Subcutaneous abdominal adipose tissue (tissue), 5 donors: Measurements from ENCODE around the gene CD8B.
"Not testable (repeated sequence)": the region's sequence is repeated elsewhere in the genome, so short reads cannot be mapped to it uniquely, and the experiment has no call there.

ENCODE experiments used
- H3K27ac ChIP-seq: one replicate; pipeline ENCODE4 v1.7.0; 2013; ENCODE audit warnings: low read depth, mild to moderate bottlenecking, inconsistent platforms, low read length, moderate library complexity
- H3K27me3 ChIP-seq, 5 donors: one replicate each; pipeline ENCODE4 v1.7.0; 2013; ENCODE audit warnings: low read length in 5 of 5, inconsistent platforms in 1 of 5; ENCODE audit not compliant: control insufficient read depth in 5 of 5, insufficient read depth in 4 of 5
- H3K36me3 ChIP-seq, 5 donors: one replicate each; pipeline ENCODE4 v1.7.0; 2013; ENCODE audit warnings: low read length in 5 of 5; ENCODE audit not compliant: control insufficient read depth in 5 of 5, insufficient read depth in 5 of 5
- H3K4me1 ChIP-seq, 5 donors: one replicate each; pipeline ENCODE4 v1.7.0; 2013; ENCODE audit warnings: low read length in 5 of 5, mild to moderate bottlenecking in 3 of 5, moderate library complexity in 1 of 5; ENCODE audit not compliant: control insufficient read depth in 5 of 5, insufficient read depth in 5 of 5
- H3K4me3 ChIP-seq, 5 donors: one replicate each; pipeline ENCODE4 v1.7.0; 2013; ENCODE audit warnings: low read length in 5 of 5, low read depth in 1 of 5
- H3K9ac ChIP-seq, 5 donors: one replicate each; pipeline ENCODE4 v1.7.0; 2013; ENCODE audit warnings: low read length in 5 of 5, mild to moderate bottlenecking in 4 of 5, moderate library complexity in 3 of 5
- H3K9me3 ChIP-seq, 5 donors: one replicate each; pipeline ENCODE4 v1.7.0; 2013; ENCODE audit warnings: low read length in 5 of 5; ENCODE audit not compliant: control insufficient read depth in 5 of 5
- donor health status: healthy.
- donor health status: healthy.
- donor health status: healthy.
- donor health status: healthy.
- donor health status: healthy.

The CD8B gene

DNA sequence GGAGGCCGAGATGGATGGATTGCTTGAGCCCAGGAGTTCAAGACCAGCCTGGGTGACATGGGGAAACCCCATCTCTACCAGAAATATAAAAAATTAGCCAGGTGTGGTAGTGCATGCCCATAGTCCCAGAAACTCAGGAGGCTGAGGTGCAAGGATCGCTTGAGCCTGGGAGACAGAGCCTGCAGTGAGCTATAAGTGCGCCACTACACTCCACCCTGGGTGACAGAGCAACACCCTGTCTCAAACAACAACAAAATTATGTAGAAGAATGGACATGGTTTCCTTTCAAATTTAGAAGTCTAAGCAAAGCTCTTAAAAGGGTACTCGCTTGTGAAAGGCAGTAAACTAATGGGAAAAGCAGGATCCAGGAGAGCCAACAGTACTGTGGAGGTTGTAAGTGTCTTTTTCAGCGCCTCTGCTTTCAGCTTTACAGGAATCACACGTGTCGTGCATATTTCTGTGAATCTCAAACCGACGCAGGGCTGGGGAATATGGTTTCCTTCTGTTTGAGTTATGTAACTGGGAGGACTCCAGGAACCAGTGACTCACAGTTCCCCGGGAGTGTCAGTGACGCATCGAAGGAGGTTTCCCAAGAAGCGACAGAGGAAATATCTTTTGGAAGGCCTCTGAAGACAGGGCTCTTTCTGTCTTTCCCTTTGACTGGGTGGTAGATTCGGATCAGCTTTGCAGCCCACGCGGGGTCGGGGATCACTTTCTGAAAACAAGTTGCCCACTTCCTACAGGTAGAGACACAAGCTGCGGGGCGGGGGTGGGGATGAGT lies 24.6 kb downstream of the CD8B start:
- H3K9ac ChIP-seq, H3K4me1 ChIP-seq, H3K9me3 ChIP-seq, H3K27me3 ChIP-seq, H3K27ac ChIP-seq, H3K36me3 ChIP-seq: not testable (repeated sequence)
- H3K4me3 ChIP-seq: peak overlapping the region in 3 of 5 donors; percentile 22 to 48 (median 42)

DNA sequence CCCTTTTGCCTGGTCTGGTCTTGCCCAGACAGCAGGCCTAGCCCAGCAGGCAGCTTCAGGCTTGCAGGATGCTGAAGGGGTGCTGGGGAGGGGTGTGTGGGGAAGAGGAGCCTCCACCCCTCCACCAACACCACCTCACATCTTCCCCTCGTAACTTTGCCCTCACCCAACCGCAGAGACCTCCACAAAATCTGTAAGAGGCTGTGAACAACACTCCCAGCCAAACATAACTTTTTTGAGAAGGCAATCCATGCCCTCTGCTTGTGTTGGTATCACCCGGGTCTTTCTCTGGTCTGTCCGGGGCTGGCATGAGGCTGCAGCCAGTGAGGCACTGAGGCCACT lies 26.2 kb downstream of the CD8B start:
- not testable (repeated sequence) for H3K4me1 ChIP-seq, H3K9me3 ChIP-seq, H3K4me3 ChIP-seq, H3K9ac ChIP-seq, H3K27ac ChIP-seq, H3K27me3 ChIP-seq, H3K36me3 ChIP-seq

DNA sequence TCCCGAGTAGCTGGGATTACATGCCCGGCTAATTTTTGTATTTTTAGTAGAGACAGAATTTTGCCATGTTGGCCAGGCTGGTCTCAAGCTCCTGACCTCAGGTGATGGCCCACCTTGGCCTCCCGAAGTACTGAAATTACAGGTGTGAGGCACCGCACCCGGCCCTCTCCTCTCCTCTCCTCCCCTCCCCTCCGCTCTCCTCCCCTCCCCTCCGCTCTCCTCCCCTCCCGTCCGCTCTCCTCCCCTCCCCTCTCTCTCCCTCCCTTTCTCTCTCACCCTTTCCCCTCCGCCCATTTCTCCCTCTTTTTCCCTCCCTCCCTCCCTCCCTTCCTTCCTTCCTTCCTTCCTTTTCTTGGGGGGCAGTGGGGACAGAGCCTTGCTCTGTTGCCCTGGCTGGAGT lies 28.4 kb downstream of the CD8B start:
- Histone ChIP-seq H3K4me3 (no peak overlapping the region), H3K27me3 (no peaks in the 10 kb centered on the region), H3K36me3 (no peaks in the 10 kb centered on the region), H3K27ac (no peak overlapping the region), H3K9ac (no peak overlapping the region), H3K9me3 (no peaks in the 10 kb centered on the region), H3K4me1 (no peaks in the 10 kb centered on the region)

DNA sequence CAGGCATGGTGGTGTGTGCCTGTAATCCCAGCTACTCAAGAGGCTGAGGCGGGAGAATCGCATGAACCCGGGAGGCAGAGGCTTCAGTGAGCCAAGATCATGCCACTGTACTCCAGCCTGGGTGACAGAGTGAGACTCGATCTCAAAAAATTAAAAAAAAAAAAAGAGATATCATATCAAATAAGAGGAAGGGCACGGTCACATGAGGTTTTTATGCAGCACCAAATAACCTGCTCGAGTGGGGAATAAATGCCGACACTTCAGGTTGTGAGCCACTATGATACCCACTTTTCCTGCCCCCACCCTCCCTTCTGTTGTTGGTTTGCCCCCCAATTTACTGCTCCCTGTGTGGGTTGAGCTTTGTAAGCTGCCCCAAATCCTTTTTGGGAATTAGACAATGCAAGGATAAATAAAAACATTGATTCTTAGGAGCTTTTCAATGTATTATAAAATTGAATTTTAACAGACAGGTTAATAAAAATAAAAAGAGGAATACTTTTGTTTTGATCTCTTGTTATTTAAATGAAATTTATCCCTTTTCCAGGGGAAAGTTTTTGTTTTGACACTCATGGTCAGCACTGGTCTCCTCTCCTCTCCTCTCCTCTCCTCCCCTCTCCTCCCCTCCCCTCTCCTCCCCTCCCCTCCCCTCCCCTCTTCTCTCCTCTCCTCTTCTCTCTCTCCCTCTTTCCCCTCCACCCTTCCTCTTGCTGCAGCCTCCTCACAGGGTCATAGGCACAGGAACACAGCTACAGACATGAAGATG lies 29.2 kb downstream of the CD8B start:
- no peaks in the 10 kb centered on the region for H3K36me3 ChIP-seq
- H3K27me3 ChIP-seq: no peaks in the 10 kb centered on the region
- H3K9me3 ChIP-seq: no peaks in the 10 kb centered on the region
- no peak overlapping the region for H3K9ac ChIP-seq
- no peaks in the 10 kb centered on the region for H3K4me1 ChIP-seq
- no peak overlapping the region for H3K27ac ChIP-seq
- no peak overlapping the region for H3K4me3 ChIP-seq

DNA sequence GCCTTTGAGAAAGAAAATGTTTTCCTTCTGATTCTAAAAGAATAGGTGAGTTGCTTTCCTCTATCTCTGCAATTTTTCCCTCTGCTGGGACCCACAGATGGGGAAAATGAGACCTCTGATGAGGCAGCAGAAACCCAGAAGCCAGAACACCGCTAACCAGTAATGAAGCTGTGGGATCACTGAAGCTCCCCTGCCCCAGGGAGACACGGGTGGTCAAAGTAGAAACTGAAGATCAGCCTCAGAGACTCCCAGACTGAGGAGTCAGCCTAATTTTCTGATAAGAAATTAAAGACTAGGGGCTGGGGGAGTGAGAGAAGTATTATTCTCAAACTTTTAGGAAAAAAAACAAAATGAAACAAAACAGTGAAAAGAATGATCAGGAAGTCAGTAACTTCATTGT lies 30.1 kb downstream of the CD8B start:
- Histone ChIP-seq H3K27ac (no peak overlapping the region), H3K9ac (no peak overlapping the region), H3K27me3 (no peaks in the 10 kb centered on the region), H3K4me1 (no peaks in the 10 kb centered on the region), H3K36me3 (no peaks in the 10 kb centered on the region), H3K4me3 (no peak overlapping the region), H3K9me3 (no peaks in the 10 kb centered on the region)

DNA sequence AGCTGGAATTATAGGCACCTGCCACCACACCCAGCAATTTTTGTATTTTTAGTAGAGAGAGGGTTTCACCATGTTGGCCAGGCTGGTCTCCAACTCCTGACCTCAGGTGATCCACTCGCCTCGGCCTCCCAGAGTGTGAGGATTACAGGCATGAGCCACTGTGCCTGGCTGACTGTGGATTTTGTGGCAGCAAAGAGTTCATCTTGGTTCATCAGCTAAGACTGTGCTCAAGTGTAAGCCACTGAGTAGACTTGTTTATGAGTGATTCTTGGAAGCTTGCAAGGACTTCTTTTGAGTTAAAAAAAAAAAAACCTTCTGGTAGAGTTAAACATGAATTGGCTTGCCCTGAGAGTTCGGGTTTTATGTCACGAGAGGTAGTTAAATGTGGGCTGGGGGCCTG lies 34.7 kb downstream of the CD8B start:
- Histone ChIP-seq H3K4me3 (no peak overlapping the region), H3K27ac (no peak overlapping the region), H3K36me3 (no peaks in the 10 kb centered on the region), H3K9ac (no peak overlapping the region), H3K9me3 (peaks cover 8 to 20% (median 12%) of the 10 kb centered on the region in 5 donors), H3K27me3 (peaks cover 0 to 11% (median 5%) of the 10 kb centered on the region in 5 donors), H3K4me1 (no peaks in the 10 kb centered on the region)

DNA sequence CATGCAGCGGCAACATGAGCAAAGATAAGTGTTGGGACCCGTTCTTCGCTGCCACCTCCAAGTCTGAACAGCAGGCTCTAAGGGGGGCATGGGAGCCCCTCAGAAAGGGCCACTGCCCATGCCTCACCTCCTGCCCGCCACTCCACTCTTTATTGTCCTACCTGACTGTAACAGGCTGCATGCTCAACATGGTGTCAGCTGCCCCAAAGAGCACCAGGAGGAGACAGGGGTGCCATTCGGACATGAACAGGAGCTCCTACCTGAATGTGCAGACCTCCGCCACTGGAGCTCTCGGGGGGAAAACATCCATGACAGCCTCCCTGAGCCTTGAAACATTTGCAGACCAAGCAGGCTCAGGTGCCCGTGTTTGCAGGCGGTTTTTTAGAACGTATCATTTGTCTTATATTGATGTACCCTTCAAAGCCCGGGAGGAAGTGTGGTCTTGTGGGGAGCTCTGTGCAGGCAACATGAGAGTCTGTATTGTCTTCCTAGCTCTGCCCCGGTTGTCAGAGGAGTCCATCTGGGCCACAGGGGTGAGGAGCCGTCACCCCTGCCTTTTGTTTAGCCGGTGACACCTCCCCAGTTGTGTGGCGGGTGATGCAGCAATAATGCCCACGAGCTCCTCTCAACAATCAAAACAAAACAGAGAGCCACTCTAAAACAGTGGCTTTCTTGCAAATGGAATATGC lies 35.8 kb downstream of the CD8B start:
- Histone ChIP-seq H3K9ac (no peak overlapping the region), H3K4me1 (no peaks in the 10 kb centered on the region), H3K4me3 (no peak overlapping the region), H3K9me3 (peaks cover 9 to 22% (median 19%) of the 10 kb centered on the region in 5 donors), H3K27ac (no peak overlapping the region), H3K36me3 (no peaks in the 10 kb centered on the region), H3K27me3 (peaks cover 0 to 11% (median 5%) of the 10 kb centered on the region in 5 donors)

DNA sequence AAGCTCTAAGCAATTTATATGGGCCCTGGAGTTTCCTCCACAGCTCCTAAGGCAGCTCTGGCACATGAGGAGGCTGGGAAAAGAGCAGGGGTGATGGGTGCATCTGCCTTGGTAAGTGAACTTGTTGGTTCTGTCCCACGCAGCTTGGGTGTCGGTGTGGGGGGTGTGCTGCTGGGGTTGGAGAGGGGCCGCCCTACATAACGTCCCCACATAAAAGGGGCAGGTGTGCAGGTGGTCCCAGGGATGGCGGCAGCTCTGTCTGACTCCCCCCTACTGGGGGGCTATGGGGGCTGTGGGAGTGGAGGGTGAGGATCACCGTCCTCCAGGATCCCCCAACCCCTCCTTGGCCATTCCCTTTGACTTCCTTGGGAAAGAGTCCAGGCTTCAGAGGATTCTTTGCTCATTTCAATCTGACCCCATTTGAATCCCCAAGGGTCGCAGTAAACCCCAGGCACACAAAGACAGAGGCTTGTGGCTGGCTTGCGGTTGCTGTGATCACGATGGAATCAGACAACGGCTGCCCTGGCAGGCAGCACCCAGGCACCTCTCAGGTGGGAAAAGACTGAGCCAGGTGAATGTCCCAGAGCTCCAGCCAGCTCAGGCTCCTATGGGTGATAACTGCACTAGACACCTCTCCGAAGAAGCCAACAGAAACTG lies 36.5 kb downstream of the CD8B start:
- no peak overlapping the region for H3K9ac ChIP-seq
- peaks cover 9 to 22% (median 19%) of the 10 kb centered on the region in 5 donors for H3K9me3 ChIP-seq
- no peak overlapping the region for H3K27ac ChIP-seq
- H3K4me3 ChIP-seq: no peak overlapping the region
- H3K36me3 ChIP-seq: no peaks in the 10 kb centered on the region
- peaks cover 0 to 11% (median 5%) of the 10 kb centered on the region in 5 donors for H3K27me3 ChIP-seq
- no peaks in the 10 kb centered on the region for H3K4me1 ChIP-seq

DNA sequence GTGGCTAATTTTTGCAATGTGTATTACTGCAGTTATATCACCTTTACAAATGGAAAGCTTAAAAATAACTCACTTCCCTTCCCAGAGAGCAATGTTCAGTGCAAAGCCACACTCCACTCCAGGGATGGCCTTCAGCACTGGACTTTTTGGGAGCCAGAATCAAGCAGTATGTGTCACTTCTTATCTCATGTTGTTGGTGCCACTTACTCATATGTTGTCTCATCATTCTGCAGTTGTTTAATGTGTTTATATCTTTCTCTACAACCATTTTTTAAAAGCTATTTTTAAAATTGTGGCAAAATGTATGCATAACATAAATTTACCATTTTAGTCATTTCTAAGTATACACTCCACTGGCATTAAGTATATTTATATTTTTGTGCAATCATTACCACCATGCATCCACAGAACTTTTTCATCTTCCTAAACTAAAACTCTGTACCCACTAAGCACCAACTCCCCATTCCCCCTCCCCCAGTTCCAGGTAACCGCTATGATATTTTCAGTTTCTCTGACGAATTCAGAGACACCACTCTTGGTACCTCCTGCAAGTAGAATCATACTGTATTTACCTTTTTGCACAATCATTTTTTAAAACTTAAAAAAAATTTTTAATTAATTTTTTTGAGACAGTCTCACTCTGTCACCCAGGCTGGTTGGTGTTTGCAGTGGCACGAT lies 38.9 kb downstream of the CD8B start:
- Histone ChIP-seq H3K4me1 (no peaks in the 10 kb centered on the region), H3K36me3 (no peaks in the 10 kb centered on the region), H3K9ac (no peak overlapping the region), H3K27me3 (peaks cover 0 to 11% (median 5%) of the 10 kb centered on the region in 5 donors), H3K9me3 (peaks cover 9 to 22% (median 19%) of the 10 kb centered on the region in 5 donors), H3K27ac (no peak overlapping the region), H3K4me3 (no peak overlapping the region)
